GM12878 (cell line): ENCODE data around the gene SORCS1. TPM values are rescaled to one million over a fixed set of nuclear protein-coding genes. Genes with fewer than 3 reads are reported as not detected.
A peak's percentile ranks its signal among the peaks of the same experiment; 100 is the strongest.

Experiments used
- ATAC-seq: fragments of 200-7000 bp; cut with Tn5 transposase; 3 replicates; pipeline ENCODE4 v1.9.1; 2020; ENCODE audit warnings: mild to moderate bottlenecking, moderate library complexity
- BruUV-seq: library from RNA; stranded (reverse); fragments of 400-500 nt; replicated peaks from 2 replicates; lab custom pipeline; 2021; lab: Mats Ljungman, UMichigan
- CTCF ChIA-PET: fragments of 300-600 bp; sonication (Branson Sonifier 250); formaldehyde crosslinking; extraction: SDS; loops from one replicate; lab custom pipeline; 2021; ENCODE audit warnings: inconsistent platforms; lab: Yijun Ruan, JAX
- POLR2A ChIA-PET: fragments of 350-600 bp; formaldehyde crosslinking; extraction: SDS; loops from one replicate; lab custom pipeline; 2021; ENCODE audit warnings: inconsistent platforms; lab: Charles Lee
- RAD21 ChIA-PET: fragments of 300-600 bp; sonication (Branson Sonifier 250); formaldehyde crosslinking; loops from one replicate; lab custom pipeline; 2023; ENCODE audit warnings: antibody characterized with exemption; ENCODE audit not compliant: unreplicated experiment; lab: Charles Lee
- SMC1A ChIA-PET: fragments of 300-600 bp; sonication (Branson Sonifier 250); formaldehyde crosslinking; loops from one replicate; lab custom pipeline; 2023; ENCODE audit not compliant: unreplicated experiment, uncharacterized antibody; lab: Charles Lee
- DNase-seq: peaks from one replicate; pipeline ENCODE4 v3.0.0-alpha.2; 2011; ENCODE audit warnings: low read depth, low spot score
- FAIRE-seq: peaks from 3 replicates; lab custom pipeline; 2011; peaks lifted over from hg19 to GRCh38; lab: Jason Lieb, UNC
- H2AFZ ChIP-seq: 2 replicates; pipeline ENCODE4 v1.6.0; 2011; ENCODE audit warnings: low read depth, low read length, control low read depth; ENCODE audit not compliant: control insufficient read depth
- H3K27ac ChIP-seq: 2 replicates; pipeline ENCODE4 v1.5.1; 2011; ENCODE audit warnings: control low read depth; ENCODE audit not compliant: control insufficient read depth, insufficient read depth
- H3K27me3 ChIP-seq, 2 experiments: replicated peaks in 1 of 2; 2 replicates each; pipeline versions ENCODE4 v1.6.0 to v1.6.1; 2011; ENCODE audit warnings: low read length in 1 of 2; ENCODE audit not compliant: control insufficient read depth in 2 of 2, insufficient read depth in 2 of 2
- H3K36me3 ChIP-seq, 2 experiments: 2 replicates each; pipeline ENCODE4 v1.5.1; 2011; ENCODE audit warnings: low read length in 1 of 2; ENCODE audit not compliant: control insufficient read depth in 2 of 2, insufficient read depth in 2 of 2
- H3K4me1 ChIP-seq: 2 replicates; pipeline ENCODE4 v1.6.1; 2011; ENCODE audit warnings: mild to moderate bottlenecking, low read length, moderate library complexity, mixed read lengths; ENCODE audit not compliant: control insufficient read depth, insufficient read depth
- H3K4me2 ChIP-seq: 2 replicates; pipeline ENCODE4 v1.6.0; 2011; ENCODE audit warnings: control low read depth; ENCODE audit not compliant: control insufficient read depth, insufficient read depth
- H3K4me3 ChIP-seq: fragments of 200-600 bp; sonication (generic); 2 replicates; pipeline ENCODE4 v1.5.1; 2016
- H3K79me2 ChIP-seq: 2 replicates; pipeline ENCODE4 v1.6.0; 2011; ENCODE audit warnings: low read length; ENCODE audit not compliant: control insufficient read depth, insufficient read depth
- H3K9ac ChIP-seq: 2 replicates; pipeline ENCODE4 v1.8.0; 2011; ENCODE audit warnings: low read length, control low read depth, mixed read lengths; ENCODE audit not compliant: control insufficient read depth, insufficient read depth
- H3K9me3 ChIP-seq: replicated peaks from 3 replicates; pipeline ENCODE4 v1.5.1; 2011; ENCODE audit warnings: mild to moderate bottlenecking, low read length; ENCODE audit not compliant: control insufficient read depth, insufficient read depth
- H4K20me1 ChIP-seq: 2 replicates; pipeline ENCODE4 v1.6.0; 2011; ENCODE audit not compliant: control insufficient read depth, insufficient read depth
- CHD1 ChIP-seq: IDR thresholded peaks from 2 replicates; pipeline ENCODE4 v1.6.1; 2012; ENCODE audit warnings: low read depth, low read length, improper control_type of control experiment
- HSF1 ChIP-seq: fragments of 150-350 bp; IDR thresholded peaks from 2 replicates; pipeline ENCODE4 v1.6.1; 2014; ENCODE audit warnings: mild to moderate bottlenecking, low read depth, low read length
- JUNB ChIP-seq: IDR thresholded peaks from 2 replicates; pipeline ENCODE4 v1.6.1; 2016; ENCODE audit warnings: antibody characterized with exemption, mild to moderate bottlenecking
- KAT2A ChIP-seq: conservative IDR thresholded peaks from 2 replicates; pipeline ENCODE4 v1.6.1; 2011; ENCODE audit warnings: low read depth, low read length; ENCODE audit not compliant: control insufficient read depth
- MEF2A ChIP-seq: IDR thresholded peaks from 2 replicates; pipeline ENCODE4 v1.6.1; 2011; ENCODE audit warnings: low read depth, mild to moderate bottlenecking, low read length, moderate library complexity; ENCODE audit not compliant: insufficient read depth
- NFIC ChIP-seq: IDR thresholded peaks from 2 replicates; pipeline ENCODE4 v1.6.1; 2012; ENCODE audit warnings: low read depth, mild to moderate bottlenecking, inconsistent platforms, low read length, moderate library complexity
- RAD51 ChIP-seq: fragments of 450-650 bp; IDR thresholded peaks from 2 replicates; pipeline ENCODE4 v1.6.1; 2016; ENCODE audit warnings: moderate library complexity, mild to moderate bottlenecking, inconsistent platforms
- RUNX3 ChIP-seq: IDR thresholded peaks from 2 replicates; pipeline ENCODE4 v1.6.1; 2012; ENCODE audit warnings: low read length, inconsistent platforms
- STAT1 ChIP-seq: fragments of 450-650 bp; conservative IDR thresholded peaks from 2 replicates; pipeline ENCODE4 v1.6.1; 2014; ENCODE audit warnings: antibody characterized with exemption, mild to moderate bottlenecking
- WGBS: methylation state at CpG from one replicate; pipeline ENCODE4 v1.1.6; 2016; ENCODE audit warnings: low lambda C conversion rate; ENCODE audit not compliant: insufficient replicate concordance, insufficient coverage; ENCODE audit errors: missing lambda C conversion rate; 5-methylcytosine and 5-hydroxymethylcytosine counted together
- in situ Hi-C: fragments of 300-500 bp; cut with MboI; formaldehyde crosslinking; loops from 9 replicates; pipeline ENCODE4 v1.14.3; 2018; ENCODE audit warnings: mixed read lengths
- intact Hi-C: fragments of 100-400 bp; cut with micrococcal nuclease; formaldehyde crosslinking; loops from one replicate; pipeline ENCODE4 v1.14.2; 2022; ENCODE audit not compliant: unreplicated experiment
- polyA plus RNA-seq, 11 experiments: library from polyadenylated mRNA; depleted of rRNA in 4 of 11; unstranded in 6 of 11; stranded (reverse) in 5 of 11; fragments of >200 nt; fragmentation: Nextera tagmentation in 4 of 11; fragmentation: Illumina TruSeq in 1 of 11; extraction: Ambion mirVana in 4 of 11; extraction: Trizol in 1 of 11; gene quantifications; 1 replicate in 1 of 11; 2 replicates in 10 of 11; pipeline versions ENCODE4 v1.2.1 to v1.2.3, GENCODE V29; 2011 to 2016; ENCODE audit warnings: inconsistent platforms in 2 of 11, missing spikeins in 2 of 11, low read depth in 1 of 11
- total RNA-seq, 4 experiments: library from RNA; depleted of rRNA in 3 of 4; stranded (reverse); fragments of >200 nt in 3 of 4; fragmentation: Illumina TruSeq in 1 of 4; extraction: Trizol in 1 of 4; gene quantifications; 2 replicates each; pipeline versions ENCODE4 v1.2.1 to v1.2.3, GENCODE V29; 2013 to 2021
- TF ChIP-seq, protein P1 (sequence below): fragments of 450-650 bp; IDR thresholded peaks from 2 replicates; pipeline ENCODE4 v1.6.1; 2017; ENCODE audit warnings: mild to moderate bottlenecking, moderate library complexity

The SORCS1 gene
- total and polyA plus RNA-seq, 10 of the 15 experiments (the other 5 are each of a cell fraction or from before 2014, with no cell fraction given), result 0.02 to 9.6 (median 0.06) TPM; not detected in 3

DNA sequence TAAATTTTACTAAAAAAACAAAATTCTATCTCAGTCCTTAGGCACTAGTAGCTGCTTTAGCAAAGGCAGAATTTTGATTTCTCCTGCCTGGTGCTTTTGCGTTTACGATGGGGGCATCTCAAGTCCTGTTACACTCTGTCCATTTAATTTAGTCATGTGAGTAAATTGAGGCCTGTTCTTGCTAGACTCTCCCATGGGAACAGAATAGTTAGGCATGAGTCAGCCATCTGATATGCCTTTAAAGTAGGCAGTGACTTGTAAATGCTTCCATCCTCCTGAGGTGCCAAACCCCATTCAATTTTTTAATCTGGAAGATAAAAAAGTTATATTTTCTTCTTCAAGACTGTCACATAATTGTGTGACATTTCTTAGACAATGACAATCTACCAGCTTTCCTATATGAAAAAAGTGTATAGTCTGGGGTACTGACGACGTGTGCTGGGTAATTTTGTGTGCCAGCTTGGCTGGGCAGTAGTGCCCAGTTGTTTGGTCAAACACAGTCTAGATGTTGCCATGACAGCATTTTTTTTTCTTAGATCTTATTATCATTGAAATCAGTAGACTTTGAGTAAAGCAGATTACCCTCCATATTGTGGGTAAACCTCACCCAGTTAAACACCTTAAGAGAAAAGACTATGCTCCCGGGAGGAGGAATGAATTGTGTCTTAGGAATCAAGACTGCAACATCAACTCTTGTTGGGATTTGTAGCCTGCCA is 603.4 kb downstream of the SORCS1 start (continued):
- TF ChIP-seq, protein P1, sequence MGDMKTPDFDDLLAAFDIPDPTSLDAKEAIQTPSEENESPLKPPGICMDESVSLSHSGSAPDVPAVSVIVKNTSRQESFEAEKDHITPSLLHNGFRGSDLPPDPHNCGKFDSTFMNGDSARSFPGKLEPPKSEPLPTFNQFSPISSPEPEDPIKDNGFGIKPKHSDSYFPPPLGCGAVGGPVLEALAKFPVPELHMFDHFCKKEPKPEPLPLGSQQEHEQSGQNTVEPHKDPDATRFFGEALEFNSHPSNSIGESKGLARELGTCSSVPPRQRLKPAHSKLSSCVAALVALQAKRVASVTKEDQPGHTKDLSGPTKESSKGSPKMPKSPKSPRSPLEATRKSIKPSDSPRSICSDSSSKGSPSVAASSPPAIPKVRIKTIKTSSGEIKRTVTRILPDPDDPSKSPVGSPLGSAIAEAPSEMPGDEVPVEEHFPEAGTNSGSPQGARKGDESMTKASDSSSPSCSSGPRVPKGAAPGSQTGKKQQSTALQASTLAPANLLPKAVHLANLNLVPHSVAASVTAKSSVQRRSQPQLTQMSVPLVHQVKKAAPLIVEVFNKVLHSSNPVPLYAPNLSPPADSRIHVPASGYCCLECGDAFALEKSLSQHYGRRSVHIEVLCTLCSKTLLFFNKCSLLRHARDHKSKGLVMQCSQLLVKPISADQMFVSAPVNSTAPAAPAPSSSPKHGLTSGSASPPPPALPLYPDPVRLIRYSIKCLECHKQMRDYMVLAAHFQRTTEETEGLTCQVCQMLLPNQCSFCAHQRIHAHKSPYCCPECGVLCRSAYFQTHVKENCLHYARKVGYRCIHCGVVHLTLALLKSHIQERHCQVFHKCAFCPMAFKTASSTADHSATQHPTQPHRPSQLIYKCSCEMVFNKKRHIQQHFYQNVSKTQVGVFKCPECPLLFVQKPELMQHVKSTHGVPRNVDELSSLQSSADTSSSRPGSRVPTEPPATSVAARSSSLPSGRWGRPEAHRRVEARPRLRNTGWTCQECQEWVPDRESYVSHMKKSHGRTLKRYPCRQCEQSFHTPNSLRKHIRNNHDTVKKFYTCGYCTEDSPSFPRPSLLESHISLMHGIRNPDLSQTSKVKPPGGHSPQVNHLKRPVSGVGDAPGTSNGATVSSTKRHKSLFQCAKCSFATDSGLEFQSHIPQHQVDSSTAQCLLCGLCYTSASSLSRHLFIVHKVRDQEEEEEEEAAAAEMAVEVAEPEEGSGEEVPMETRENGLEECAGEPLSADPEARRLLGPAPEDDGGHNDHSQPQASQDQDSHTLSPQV, result no peak
- no peak for TF ChIP-seq CHD1
- no peak for TF ChIP-seq MEF2A
- no peak for TF ChIP-seq STAT1
- TF ChIP-seq, all 136 proteins: peak for 0

DNA sequence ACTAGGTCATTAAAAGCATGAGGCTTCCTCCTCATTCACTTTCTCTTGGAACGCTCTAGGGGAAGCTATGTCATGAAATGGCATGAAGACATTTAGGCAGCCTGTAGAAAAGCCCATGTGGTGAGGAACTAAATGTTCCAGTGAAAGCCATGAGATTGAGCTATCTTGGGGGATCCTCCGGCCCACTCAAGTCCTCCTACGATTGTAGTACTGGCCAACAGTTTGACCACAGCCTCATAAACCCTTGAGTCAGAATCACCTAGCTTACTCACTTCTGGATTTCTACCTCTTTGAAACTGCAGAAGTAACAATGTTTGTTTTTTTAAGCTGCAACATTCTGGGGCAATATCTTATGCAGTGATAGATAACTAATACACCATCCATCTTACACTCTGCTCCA is 605.1 kb downstream of the SORCS1 start:
- WGBS, result 24% methylated on average over 3 of the region's 3 CpGs
- no peak for FAIRE-seq

More for the DNA sequence above, 605.1 kb downstream of the SORCS1 start:
- H3K36me3 ChIP-seq, result no peaks in the 10 kb centered on the region
- ChIA-PET SMC1A (no interaction called here), CTCF (interaction anchor here (0.5 to 1.5 kb wide), 2 partner anchors 12 to 17 kb away, joined by 3 to 4 read pairs; no protein-coding TSS in a partner anchor), POLR2A (no interaction called here), RAD21 (no interaction called here)
- H3K9ac ChIP-seq, result no peak overlapping the region
- H3K4me1 ChIP-seq, result no peaks in the 10 kb centered on the region
- TF ChIP-seq NFIC (peak; percentile 22; the same call in 1 of the 2 replicates), JUNB (peak; percentile 40; the same call in 1 of the 2 replicates), RAD51 (no peak), RUNX3 (peak; percentile 67; the same call in 1 of the 2 replicates), KAT2A (no peak), HSF1 (no peak)
- no peaks in the 10 kb centered on the region for H4K20me1 ChIP-seq
- no peak for DNase-seq
- no peak overlapping the region for H3K4me3 ChIP-seq
- intact Hi-C loops, result no loop called here
- H2AFZ ChIP-seq, result no peak overlapping the region
- no TSS peak for BruUV-seq
- no peak; the same call in 2 of the 3 replicates for ATAC-seq
- no peaks in the 10 kb centered on the region for H3K9me3 ChIP-seq
- no peak overlapping the region for H3K27ac ChIP-seq
- no peaks in the 10 kb centered on the region for H3K79me2 ChIP-seq
- H3K4me2 ChIP-seq, result no peak overlapping the region
- H3K27me3 ChIP-seq, result no peaks in the 10 kb centered on the region
- in situ Hi-C loops, result no loop called here
